Naive thymus-derived CD4-positive, alpha-beta T cell (primary cell): ENCODE results near the gene NMRAL1. TPM values are rescaled to one million over a fixed set of nuclear protein-coding genes. Genes with fewer than 3 reads are reported as not detected.

Experiments used
- ATAC-seq: fragments of 150-1000 bp; cut with Tn5 transposase; 2 replicates; pipeline ENCODE4 v1.10.0; 2021; ENCODE audit warnings: mild to moderate bottlenecking, moderate library complexity
- CTCF ChIA-PET: fragments of 350-600 bp; sonication (Branson Sonifier 250); formaldehyde crosslinking; loops from one replicate; lab custom pipeline; 2021; ENCODE audit warnings: antibody characterized with exemption; lab: Charles Lee
- POLR2A ChIA-PET: fragments of 350-600 bp; sonication (Branson Sonifier 250); formaldehyde crosslinking; loops from one replicate; lab custom pipeline; 2021; ENCODE audit warnings: antibody characterized with exemption, inconsistent platforms; lab: Charles Lee
- DNase-seq, 9 donors: peaks; one replicate each; pipeline versions ENCODE4 v3.0.0 to v3.0.0-alpha.2; 2020 to 2022; ENCODE audit warnings: mixed read lengths in 1 of 9
- H3K27ac ChIP-seq: one replicate; pipeline ENCODE4 v1.7.0; 2013; ENCODE audit warnings: mild to moderate bottlenecking, low read depth, low read length, moderate library complexity
- H3K27me3 ChIP-seq, 2 donors: one replicate each; pipeline ENCODE4 v1.7.0; 2013; ENCODE audit warnings: low read length in 2 of 2, mild to moderate bottlenecking in 2 of 2, moderate library complexity in 2 of 2; ENCODE audit not compliant: control insufficient read depth in 2 of 2, insufficient read depth in 2 of 2
- H3K36me3 ChIP-seq, 3 experiments: 1 replicate in 2 of 3; 2 replicates in 1 of 3; pipeline ENCODE4 v1.7.0; 2013; ENCODE audit warnings: low read length in 3 of 3, mild to moderate bottlenecking in 3 of 3, moderate library complexity in 1 of 3; ENCODE audit not compliant: insufficient read depth in 3 of 3, control insufficient read depth in 2 of 3
- H3K4me1 ChIP-seq, 2 donors: one replicate each; pipeline ENCODE4 v1.7.0; 2013; ENCODE audit warnings: low read length in 2 of 2, mild to moderate bottlenecking in 2 of 2, moderate library complexity in 1 of 2; ENCODE audit not compliant: control insufficient read depth in 2 of 2, insufficient read depth in 2 of 2
- H3K4me3 ChIP-seq: 2 replicates; pipeline ENCODE4 v1.7.0; 2013; ENCODE audit warnings: mild to moderate bottlenecking, low read length
- H3K9me3 ChIP-seq, 3 experiments: 1 replicate in 2 of 3; 2 replicates in 1 of 3; pipeline ENCODE4 v1.7.0; 2013; ENCODE audit warnings: low read length in 3 of 3; ENCODE audit not compliant: control insufficient read depth in 2 of 3
- H3K27ac Mint-ChIP-seq, 9 donors: one replicate each; pipeline ENCODE4 v1.8.0; 2020 to 2022; ENCODE audit warnings: mixed read lengths in 9 of 9, mild to moderate bottlenecking in 8 of 9, moderate library complexity in 5 of 9, inconsistent platforms in 2 of 9
- H3K27me3 Mint-ChIP-seq, 5 donors: one replicate each; pipeline ENCODE4 v1.8.0; 2021 to 2022; ENCODE audit warnings: mixed read lengths in 5 of 5, mild to moderate bottlenecking in 1 of 5
- H3K36me3 Mint-ChIP-seq, 5 donors: one replicate each; pipeline ENCODE4 v1.8.0; 2020 to 2022; ENCODE audit warnings: mixed read lengths in 5 of 5, mild to moderate bottlenecking in 3 of 5, inconsistent platforms in 1 of 5
- H3K4me1 Mint-ChIP-seq, 7 donors: one replicate each; pipeline ENCODE4 v1.8.0; 2020 to 2022; ENCODE audit warnings: mixed read lengths in 7 of 7, mild to moderate bottlenecking in 3 of 7, inconsistent platforms in 1 of 7
- H3K4me3 Mint-ChIP-seq, 10 donors: one replicate each; pipeline ENCODE4 v1.8.0; 2020 to 2022; ENCODE audit warnings: mild to moderate bottlenecking in 10 of 10, mixed read lengths in 10 of 10, moderate library complexity in 6 of 10, inconsistent platforms in 2 of 10
- H3K9me3 Mint-ChIP-seq, 11 donors: one replicate each; pipeline ENCODE4 v1.8.0; 2020 to 2022; ENCODE audit warnings: mixed read lengths in 11 of 11, mild to moderate bottlenecking in 4 of 11, inconsistent platforms in 1 of 11, moderate library complexity in 1 of 11
- intact Hi-C, 2 donors: fragments of 100-400 bp; cut with micrococcal nuclease; formaldehyde crosslinking; loops; one replicate each; pipeline ENCODE4 v1.15.1; 2023
- polyA plus RNA-seq, 2 donors: library from polyadenylated mRNA; unstranded; fragments of 300-500 nt; fragmentation: Illumina TruSeq; gene quantifications; one replicate each; pipeline ENCODE4 v1.2.3, GENCODE V29; 2021
- total RNA-seq, 6 experiments: library from RNA in 5 of 6; stranded (reverse) in 5 of 6; gene quantifications; 1 replicate in 5 of 6; 2 replicates in 1 of 6; pipeline ENCODE4 v1.2.3 and lab custom pipeline; 2021 to 2026

NMRAL1 gene
- total and polyA plus RNA-seq, 7 experiments from 2014 or later: 34.2 to 81.8 (median 58.8) TPM

DNA sequence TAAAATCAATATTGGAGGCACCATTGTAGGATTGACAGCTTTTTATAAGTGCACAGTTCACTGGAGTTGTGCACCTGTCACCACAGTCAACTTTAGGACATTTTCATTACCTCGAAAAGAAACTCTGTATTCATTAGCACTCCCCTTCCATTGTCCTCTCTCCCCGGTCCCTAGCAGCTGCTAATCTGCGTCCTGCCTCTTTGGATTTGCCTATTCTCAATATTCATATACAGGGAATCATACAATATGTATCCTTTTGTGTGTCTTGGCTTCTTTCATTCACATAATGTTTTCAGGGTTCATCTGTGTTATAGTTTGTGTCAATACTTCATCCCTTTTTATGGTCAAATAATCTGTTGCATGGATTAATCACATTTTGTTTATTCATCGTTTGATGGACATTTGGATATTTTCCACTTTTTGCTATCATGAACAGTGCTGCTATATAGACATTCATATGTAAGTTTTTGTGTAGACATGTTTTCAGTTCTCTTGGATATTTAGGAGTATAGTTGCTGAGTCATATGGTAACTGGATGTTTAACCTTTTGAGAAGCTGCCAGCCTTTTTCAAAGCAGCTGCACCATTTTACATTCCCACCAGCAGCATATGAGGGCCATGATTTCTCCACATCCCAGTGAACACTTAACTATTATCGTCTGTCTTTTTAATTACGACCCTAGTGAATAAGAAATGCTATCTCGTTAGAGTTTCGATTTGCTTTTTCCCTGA is 38.9 kb downstream of the NMRAL1 start:
- ATAC-seq (no peak), DNase-seq (no peak)
- H3K27ac ChIP-seq: no peak overlapping the region
- no peaks in the 10 kb centered on the region for H3K9me3 ChIP-seq
- H3K9me3 Mint-ChIP-seq: no peaks in the 10 kb centered on the region
- H3K4me1 ChIP-seq: no peaks in the 10 kb centered on the region
- no peak overlapping the region for H3K4me3 Mint-ChIP-seq
- H3K4me3 ChIP-seq: no peak overlapping the region
- ChIA-PET CTCF (no interaction called here), POLR2A (interaction anchor here (1.2 kb wide), 1 partner anchor 21 kb away, joined by 3 read pairs; no protein-coding TSS in a partner anchor)
- peaks cover 4 to 39% (median 22%) of the 10 kb centered on the region in 5 donors for H3K36me3 Mint-ChIP-seq
- no peaks in the 10 kb centered on the region for H3K27me3 ChIP-seq
- intact Hi-C loops: no loop called here
- H3K36me3 ChIP-seq: peaks cover 5 to 73% (median 16%) of the 10 kb centered on the region in 3 experiments
- H3K27me3 Mint-ChIP-seq: no peaks in the 10 kb centered on the region
- peaks cover 9 to 46% (median 22%) of the 10 kb centered on the region in 7 donors for H3K4me1 Mint-ChIP-seq
- H3K27ac Mint-ChIP-seq: peak overlapping the region in 3 of 9 donors; percentile 56 to 62 (median 58)

DNA sequence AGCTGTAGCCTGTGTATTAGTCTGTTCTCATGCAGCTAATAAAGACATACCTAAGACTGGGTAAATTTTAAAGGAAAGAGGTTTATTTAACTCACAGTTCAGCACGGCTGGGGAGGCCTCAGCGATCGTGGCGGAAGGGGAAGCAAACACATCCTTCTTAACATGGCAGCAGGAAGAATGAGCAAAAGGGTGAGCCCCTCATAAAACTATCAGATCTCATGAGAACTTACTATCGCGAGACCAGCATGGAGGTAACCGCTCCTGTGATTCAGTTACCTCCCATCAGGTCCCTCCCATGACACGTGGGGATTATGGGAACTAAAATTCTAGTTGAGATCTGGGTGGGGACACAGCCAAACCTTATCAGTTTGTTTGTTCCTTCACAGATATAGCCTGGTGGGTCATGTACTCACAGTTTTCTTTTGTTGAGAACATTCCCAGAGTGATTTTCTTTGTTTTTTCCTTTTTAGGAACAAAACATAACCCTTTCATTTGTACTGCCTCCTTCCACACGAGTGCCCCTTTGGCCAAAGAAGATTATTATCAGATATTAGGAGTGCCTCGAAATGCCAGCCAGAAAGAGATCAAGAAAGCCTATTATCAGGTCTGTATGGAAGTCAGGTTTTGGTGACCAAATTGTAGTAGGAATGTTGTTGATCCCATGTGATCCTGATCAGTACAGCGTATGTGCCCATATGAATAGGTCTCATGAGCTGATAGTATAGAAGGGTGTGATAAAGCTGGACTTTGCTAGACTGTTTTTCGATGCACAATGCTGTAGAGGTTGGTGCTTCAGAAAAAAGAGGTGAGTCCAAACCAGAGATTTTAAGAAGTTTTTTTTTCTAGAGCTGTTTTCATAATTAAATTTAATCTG is 40.3 kb downstream of the NMRAL1 start:
- Histone ChIP-seq H3K4me1 (no peaks in the 10 kb centered on the region), H3K36me3 (peaks cover 0 to 61% (median 16%) of the 10 kb centered on the region in 3 experiments), H3K27me3 (no peaks in the 10 kb centered on the region), H3K9me3 (no peaks in the 10 kb centered on the region), H3K4me3 (no peak overlapping the region), H3K27ac (no peak overlapping the region)
- H3K9me3 Mint-ChIP-seq: no peaks in the 10 kb centered on the region
- peak overlapping the region in 4 of 9 donors; percentile 32 to 77 (median 51) for H3K27ac Mint-ChIP-seq
- intact Hi-C loops: no loop called here
- H3K27me3 Mint-ChIP-seq: no peaks in the 10 kb centered on the region
- ATAC-seq: no peak
- ChIA-PET CTCF (no interaction called here), POLR2A (interaction anchor here (1.2 kb wide), 1 partner anchor 20 kb away, joined by 3 read pairs; no protein-coding TSS in a partner anchor)
- peaks cover 4 to 32% (median 22%) of the 10 kb centered on the region in 5 donors for H3K36me3 Mint-ChIP-seq
- no peak for DNase-seq
- H3K4me3 Mint-ChIP-seq: no peak overlapping the region
- peaks cover 9 to 45% (median 22%) of the 10 kb centered on the region in 7 donors for H3K4me1 Mint-ChIP-seq

DNA sequence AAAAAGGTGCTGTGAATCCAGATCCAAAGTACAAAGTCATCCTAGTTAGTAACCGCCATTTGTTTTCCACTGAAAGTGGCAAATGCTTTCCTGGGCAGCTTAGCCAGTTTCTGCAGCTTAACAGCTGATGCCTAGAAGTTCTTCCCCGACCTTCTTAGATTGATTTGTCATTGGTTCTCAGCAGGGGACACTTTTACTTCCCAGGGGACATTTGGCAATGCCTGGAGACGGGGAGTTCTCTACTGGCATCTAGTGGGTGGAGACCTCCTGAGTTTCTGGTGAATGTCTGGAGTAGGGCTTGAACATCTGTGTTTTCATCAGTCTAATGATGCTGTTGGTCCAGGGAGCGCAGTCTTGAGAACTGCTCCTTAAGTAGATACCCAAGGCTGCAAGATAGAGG is 41.2 kb downstream of the NMRAL1 start:
- H3K36me3 Mint-ChIP-seq: peaks cover 4 to 32% (median 21%) of the 10 kb centered on the region in 5 donors
- ATAC-seq: no peak
- H3K4me1 ChIP-seq: no peaks in the 10 kb centered on the region
- H3K9me3 ChIP-seq: no peaks in the 10 kb centered on the region
- intact Hi-C loops: no loop called here
- peaks cover 13 to 49% (median 25%) of the 10 kb centered on the region in 7 donors for H3K4me1 Mint-ChIP-seq
- no peak overlapping the region for H3K4me3 ChIP-seq
- ChIA-PET CTCF (no interaction called here), POLR2A (no interaction called here)
- H3K27me3 Mint-ChIP-seq: no peaks in the 10 kb centered on the region
- H3K9me3 Mint-ChIP-seq: no peaks in the 10 kb centered on the region
- no peak overlapping the region for H3K4me3 Mint-ChIP-seq
- DNase-seq: no peak
- peak overlapping the region in 6 of 9 donors; percentile 15 to 77 (median 64) for H3K27ac Mint-ChIP-seq
- H3K36me3 ChIP-seq: peaks cover 0 to 54% (median 12%) of the 10 kb centered on the region in 3 experiments
- H3K27ac ChIP-seq: no peak overlapping the region
- H3K27me3 ChIP-seq: no peaks in the 10 kb centered on the region

DNA sequence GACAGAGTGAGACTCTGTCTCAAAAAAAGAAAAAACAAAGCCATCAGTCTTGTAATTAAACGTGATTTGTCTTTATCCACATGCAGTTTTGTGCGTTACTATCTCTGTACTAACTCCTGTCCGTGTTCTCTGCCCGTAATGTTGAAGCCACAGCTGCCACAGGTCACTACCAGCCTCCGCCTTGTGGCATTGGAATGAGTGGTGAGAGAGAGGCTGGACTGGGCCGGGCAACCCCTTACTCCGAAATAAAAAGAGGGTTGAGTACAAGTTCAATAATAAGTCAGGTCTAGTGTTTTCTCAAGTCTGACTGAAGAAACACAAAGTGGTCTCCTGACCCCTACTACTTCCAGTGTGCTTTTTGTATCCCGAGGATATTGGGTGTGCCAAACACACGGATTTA is 43.4 kb downstream of the NMRAL1 start:
- Mint-ChIP-seq H3K4me3 (no peak overlapping the region), H3K27ac (peak overlapping the region in 4 of 9 donors; percentile 22 to 61 (median 30)), H3K4me1 (peaks cover 30 to 66% (median 42%) of the 10 kb centered on the region in 7 donors), H3K9me3 (no peaks in the 10 kb centered on the region), H3K36me3 (peaks cover 4 to 36% (median 18%) of the 10 kb centered on the region in 5 donors), H3K27me3 (no peaks in the 10 kb centered on the region)
- no peak for ATAC-seq
- Histone ChIP-seq H3K4me3 (no peak overlapping the region), H3K9me3 (no peaks in the 10 kb centered on the region), H3K27ac (no peak overlapping the region), H3K4me1 (peaks cover 12% of the 10 kb centered on the region in 2 donors), H3K36me3 (peaks cover 0 to 34% (median 0%) of the 10 kb centered on the region in 3 experiments), H3K27me3 (no peaks in the 10 kb centered on the region)
- intact Hi-C loops: no loop called here
- DNase-seq: no peak
- CTCF ChIA-PET: no interaction called here
- POLR2A ChIA-PET: no interaction called here

DNA sequence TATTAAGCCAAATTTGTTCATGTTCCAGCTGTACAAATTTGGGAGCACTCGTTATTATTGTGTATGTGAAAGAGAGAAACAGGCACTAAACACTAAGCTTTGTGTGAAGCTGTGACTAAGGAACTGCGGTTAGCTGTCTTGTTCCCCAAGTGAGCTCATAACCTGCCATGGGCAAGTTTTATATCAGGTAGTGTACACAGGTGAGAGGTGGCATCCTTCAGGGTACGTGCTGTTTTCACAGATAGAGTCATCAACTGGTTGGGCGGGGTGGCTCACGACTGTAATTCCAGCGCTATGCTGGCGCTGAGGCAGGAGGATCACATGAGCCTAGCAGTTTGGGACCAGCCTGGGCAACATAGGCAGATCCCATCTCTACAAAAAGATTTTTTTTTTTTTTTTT is 45.9 kb downstream of the NMRAL1 start:
- Mint-ChIP-seq H3K4me1 (peaks cover 29 to 56% (median 42%) of the 10 kb centered on the region in 7 donors), H3K9me3 (peaks cover 0 to 4% (median 0%) of the 10 kb centered on the region in 11 donors), H3K4me3 (peak overlapping the region in 4 of 10 donors; percentile 12 to 40 (median 16)), H3K36me3 (peaks cover 0 to 24% (median 6%) of the 10 kb centered on the region in 5 donors), H3K27ac (peak overlapping the region in 6 of 9 donors; percentile 13 to 72 (median 38)), H3K27me3 (no peaks in the 10 kb centered on the region)
- ATAC-seq: no peak
- H3K27me3 ChIP-seq: no peaks in the 10 kb centered on the region
- ChIA-PET CTCF (interaction anchor here (0.6 to 1.4 kb wide), 3 partner anchors 11 to 902 kb away, joined by 3 to 4 read pairs (median 3); no protein-coding TSS in a partner anchor), POLR2A (interaction anchor here (0.6 to 1.9 kb wide), 4 partner anchors 9 to 85 kb away, joined by 3 to 11 read pairs (median 3); partner anchors contain the start of genes CORO7 and HMOX2)
- H3K36me3 ChIP-seq: peaks cover 0 to 11% (median 0%) of the 10 kb centered on the region in 3 experiments
- intact Hi-C loops: loop anchor here in 1 of 2 donors (5.0 to 10.0 kb wide), 2 partner anchors 419 to 526 kb away; partner anchors contain the start of genes GLYR1, SEC14L5 and UBN1
- H3K4me1 ChIP-seq: peaks cover 18% of the 10 kb centered on the region in 2 donors
- H3K27ac ChIP-seq: peak overlapping the region; percentile 3
- H3K9me3 ChIP-seq: no peaks in the 10 kb centered on the region
- DNase-seq: no peak
- no peak overlapping the region for H3K4me3 ChIP-seq
